HL-60/S4 (cell line): ENCODE measurements around the gene FOXL3.

Experiments
- in situ Hi-C: fragments of 300-500 bp; cut with MboI; formaldehyde crosslinking; loops from 2 replicates; pipeline ENCODE4 v1.14.3; 2022; ENCODE audit warnings: low sequenced_read_pairs

Gene FOXL3

DNA sequence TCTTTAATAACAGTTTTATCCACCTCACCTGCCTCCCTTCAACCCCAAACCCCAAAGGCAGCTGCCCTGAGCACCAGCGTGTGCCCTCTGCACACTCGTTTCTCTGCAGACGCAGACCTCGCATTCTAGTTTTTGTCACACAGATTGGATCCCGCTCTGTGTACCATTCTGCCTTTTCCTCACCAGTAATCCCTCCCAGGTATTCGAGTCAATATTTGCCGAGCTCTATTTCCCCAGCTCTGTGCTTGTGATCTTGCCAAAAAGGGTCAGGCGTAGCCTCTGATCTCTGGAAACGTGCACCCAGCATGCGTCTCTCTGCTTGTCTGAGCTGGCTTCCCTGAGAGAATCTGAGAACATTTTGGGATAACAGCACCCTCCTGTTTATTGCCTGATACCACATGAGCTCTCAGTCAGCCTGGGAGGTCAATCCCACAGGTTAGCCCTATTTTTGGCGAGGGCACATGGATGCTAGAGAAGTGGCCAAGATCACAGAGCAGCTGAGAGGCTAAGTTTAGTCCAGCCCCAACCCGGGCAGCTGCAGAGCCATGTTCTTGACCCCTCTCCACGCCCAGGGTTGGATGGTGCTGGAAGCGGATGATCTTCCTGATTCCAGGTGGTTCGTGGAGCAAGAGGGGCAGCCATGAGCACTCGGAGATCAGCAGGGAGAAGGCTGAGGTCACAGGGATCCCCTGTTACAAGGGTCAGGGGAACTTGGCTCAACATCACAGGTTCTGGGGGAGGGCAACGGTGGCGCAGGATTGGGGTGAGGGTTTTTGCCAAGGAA lies 29.1 kb downstream of the FOXL3 start:
- in situ Hi-C loops = loop anchor here (10.0 kb wide), 1 partner anchor 456 kb away; no protein-coding TSS in a partner anchor

DNA sequence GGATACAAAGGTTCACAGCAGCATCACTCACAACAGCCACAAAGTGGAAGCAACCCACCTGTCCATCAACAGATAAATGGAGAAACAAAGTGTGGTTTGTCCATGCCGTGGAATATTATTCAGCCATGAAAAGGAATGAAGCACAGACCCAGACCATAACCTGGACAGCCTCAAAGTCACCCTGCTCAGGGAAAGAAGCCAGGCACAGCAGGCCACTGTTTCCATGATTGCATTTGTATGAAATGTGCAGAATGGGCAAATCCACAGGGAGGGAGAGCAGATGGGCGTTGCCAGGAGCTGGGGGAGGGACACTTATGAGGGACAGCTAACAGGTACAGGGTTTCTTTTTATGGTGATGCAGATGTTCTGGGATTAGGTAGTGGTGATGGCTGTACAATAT lies 30.3 kb downstream of the FOXL3 start:
- in situ Hi-C loops = no loop called here

DNA sequence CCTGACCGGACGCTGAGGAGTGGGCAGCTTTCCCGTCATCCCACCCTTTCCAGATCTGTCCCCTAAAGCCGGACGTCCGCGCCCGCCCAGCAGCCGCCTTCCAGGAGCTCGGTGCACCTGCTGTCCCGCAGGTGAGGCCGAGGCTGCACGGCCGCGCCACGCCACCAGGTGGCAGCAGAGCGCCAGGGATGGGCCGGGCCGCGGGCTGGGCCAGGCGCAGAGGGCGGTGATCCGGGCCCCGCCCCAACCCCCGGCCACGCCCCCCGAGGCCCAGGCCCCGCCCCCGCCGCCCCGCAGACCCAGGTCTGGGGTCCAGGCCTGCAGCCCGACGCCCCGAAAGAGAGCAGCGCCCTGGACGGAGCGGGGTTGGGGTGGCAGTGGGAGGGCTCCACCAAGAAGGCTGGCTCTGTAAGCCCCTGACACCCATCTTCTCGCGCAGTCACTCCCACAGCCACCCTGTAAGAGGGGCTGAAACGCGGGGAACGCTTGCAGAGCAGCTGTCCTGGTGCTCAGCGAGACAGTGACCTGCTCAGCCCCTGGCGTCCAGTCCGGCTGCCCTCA lies 32.2 kb downstream of the FOXL3 start:
- in situ Hi-C loops = no loop called here

DNA sequence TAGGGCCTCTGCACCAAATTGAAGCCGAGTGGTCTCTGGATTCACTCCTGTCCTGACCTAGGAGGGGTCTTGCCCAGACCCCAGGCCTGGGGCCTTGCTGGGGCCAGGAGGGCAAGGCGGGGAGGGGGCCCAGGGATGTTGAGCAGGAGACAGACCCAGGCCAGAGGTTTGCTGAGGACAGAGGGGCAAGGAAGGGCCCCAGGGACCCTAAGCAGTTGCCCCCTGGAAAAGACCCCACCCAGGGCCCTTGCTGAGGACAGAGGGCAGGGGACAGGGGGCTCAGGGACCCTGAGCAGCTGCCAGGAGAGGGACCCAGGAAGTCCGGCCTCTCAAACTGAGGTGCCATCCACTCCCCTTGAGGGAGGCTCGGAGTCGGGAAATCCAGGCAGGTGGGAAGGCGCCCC lies 32.7 kb downstream of the FOXL3 start:
- in situ Hi-C loops = no loop called here

DNA sequence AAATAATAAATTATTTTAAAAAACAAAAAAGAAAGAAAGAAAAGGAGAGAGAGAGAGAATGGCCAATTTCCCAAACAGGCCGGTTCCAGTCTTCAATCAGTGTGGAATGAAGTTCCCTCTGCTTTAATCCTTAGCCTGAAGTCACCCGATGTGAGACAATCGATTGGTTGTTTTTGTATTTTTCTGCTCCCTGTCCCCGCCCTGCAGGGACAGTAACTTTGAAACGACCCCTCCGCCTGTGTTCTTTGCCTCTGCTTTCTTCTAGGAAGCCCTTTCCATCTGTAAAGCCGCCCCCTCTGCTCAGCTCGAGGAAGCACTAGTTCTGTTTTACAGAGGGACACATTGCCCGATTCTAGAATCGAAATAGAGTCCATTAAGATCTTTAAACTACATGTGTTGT lies 33.4 kb downstream of the FOXL3 start:
- in situ Hi-C loops = no loop called here

DNA sequence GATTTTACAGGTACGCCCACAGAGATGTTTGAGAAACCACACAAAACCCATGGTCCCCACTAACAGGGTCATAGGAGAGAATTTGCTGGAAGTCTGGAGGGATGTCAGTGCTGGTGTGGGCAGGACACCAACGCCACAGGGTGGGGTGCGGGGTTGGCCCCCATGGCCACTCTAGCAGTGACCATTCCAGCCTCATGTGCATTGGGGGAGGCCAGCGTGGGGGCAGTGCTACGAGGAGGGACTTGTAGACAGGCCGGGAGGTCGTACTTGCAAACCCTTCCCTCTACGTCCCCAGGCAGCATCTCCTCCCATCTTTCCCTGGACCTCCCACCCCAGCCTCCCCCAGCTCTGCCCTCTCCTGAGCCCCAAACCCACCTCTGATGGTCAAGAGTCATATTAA lies 34.0 kb downstream of the FOXL3 start:
- in situ Hi-C loops = no loop called here

DNA sequence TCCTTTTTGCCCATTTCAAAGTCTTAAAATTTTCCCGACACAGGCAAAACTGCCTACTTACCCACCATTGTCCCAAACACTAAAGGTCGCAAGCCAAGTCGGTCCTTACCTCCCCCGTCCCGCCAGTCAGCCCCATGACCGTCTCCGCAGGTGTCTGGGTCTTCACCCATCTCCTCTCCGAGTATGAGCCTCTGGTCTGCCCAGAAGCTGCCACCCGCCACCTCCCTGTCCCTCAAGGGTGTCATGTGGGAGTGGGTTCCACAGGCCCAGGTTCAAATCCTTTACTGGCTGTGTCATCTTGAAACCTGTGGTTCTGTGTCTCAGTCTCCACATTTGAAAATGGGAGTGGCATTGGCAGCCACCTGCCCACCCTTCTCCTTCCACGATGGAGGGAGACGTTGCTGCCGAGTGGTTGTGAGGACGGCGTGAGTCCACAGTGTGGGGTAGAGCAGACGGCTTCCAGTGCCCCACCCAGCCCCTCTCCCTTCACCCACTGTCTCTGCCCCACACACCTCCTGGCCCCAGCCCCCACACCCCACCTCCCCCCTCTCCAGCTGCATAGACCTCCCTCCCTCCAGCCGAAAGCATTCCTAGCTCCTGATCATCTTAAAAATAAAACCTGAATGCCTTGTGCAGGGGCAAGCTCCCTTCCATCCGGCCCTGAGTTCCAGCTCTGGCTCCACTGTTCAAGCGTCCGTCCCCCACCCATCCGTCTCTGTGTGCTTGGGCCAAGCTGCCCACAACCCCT lies 35.3 kb downstream of the FOXL3 start:
- in situ Hi-C loops = no loop called here

DNA sequence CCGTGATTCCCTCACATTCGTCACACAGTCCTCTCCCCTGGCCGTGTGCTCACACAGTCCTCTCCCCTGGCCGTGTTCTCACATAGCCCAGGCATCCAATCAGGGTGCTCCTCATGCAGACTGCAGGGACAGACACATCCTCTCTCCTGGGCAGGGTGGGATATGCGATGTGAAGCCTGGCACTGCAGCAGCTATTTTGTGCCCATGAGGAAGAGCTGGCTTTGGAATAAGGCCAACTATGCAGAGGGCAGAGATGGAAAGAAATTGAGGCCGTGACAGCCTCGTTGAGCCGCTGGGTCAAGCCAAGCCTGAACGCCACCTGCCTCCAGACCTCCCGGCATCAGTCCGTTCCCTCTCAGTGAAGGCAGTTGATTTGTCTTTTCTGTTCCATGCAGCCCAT lies 35.8 kb downstream of the FOXL3 start:
- in situ Hi-C loops = no loop called here

DNA sequence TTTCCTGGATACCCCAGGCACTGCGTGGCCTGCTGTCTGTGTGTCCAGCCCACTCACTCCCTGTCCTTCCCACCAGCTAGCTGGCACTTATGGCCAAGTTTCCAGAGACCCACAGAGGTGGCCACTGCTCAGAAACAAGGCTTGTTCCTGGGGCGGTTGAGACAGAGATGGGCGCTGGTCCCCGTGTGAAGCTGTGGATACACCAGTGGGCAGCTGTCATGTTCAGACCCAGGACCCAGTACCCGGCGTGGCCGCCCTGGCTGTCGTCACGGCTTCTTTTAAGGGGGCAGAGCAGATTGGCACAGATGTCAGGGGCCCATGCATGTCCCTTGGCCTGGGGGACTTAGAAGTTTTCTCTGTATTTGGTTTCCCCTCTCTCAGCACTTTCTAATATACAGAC lies 36.3 kb downstream of the FOXL3 start:
- in situ Hi-C loops = no loop called here

DNA sequence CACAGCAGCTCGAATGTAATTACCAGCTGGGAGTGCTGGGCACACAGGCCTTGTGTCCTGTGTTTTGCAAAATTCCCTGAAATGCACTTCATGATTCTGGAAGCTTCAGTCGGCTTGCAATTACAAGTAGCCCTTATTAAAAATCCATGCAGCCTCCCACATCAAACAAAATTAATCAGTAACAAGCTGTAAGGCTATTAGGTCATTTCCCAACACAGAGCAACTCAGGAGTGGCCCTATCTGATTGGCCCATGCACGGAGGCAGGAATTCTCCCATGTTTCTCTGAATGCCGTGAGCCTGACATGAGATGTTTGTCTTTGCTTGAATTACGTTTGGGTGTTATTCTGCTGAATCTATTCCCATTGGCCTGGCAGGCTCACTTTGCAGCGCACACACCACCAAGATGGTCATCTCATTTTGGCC lies 36.9 kb downstream of the FOXL3 start:
- in situ Hi-C loops = no loop called here

DNA sequence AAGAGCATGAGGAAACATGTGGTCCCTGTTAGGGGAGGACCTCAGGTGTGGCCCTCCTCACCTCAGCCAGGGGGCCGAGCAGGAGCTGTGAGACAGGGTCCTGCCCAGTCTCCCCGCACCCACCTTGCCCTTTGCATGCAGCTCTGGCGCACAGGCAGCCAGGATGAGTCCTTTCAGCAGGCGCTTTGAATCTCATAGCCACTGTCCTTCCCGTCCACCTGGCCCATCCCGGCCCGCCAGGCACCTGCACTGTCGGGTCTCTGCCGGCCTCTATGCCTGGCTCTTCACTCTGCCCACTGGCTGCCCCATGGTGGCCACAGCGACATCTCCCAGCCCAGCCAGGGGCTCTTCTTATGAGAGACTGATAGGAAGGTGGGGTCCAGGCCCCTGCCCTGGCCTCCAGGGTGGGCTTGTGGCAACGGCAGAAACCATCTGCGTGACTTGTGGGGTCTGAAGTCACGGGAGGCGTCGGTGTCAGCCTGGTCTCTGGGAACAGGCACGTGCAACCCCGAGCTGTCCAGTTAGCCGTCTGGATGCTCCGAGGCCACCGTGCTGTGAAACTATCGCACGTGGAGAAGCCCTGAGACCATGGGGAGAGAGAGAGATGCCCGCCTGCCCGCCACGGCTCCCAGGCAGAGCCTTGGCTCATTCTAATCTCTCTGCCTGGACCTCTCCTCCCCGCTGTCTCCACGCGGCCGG lies 37.4 kb downstream of the FOXL3 start:
- in situ Hi-C loops = no loop called here

DNA sequence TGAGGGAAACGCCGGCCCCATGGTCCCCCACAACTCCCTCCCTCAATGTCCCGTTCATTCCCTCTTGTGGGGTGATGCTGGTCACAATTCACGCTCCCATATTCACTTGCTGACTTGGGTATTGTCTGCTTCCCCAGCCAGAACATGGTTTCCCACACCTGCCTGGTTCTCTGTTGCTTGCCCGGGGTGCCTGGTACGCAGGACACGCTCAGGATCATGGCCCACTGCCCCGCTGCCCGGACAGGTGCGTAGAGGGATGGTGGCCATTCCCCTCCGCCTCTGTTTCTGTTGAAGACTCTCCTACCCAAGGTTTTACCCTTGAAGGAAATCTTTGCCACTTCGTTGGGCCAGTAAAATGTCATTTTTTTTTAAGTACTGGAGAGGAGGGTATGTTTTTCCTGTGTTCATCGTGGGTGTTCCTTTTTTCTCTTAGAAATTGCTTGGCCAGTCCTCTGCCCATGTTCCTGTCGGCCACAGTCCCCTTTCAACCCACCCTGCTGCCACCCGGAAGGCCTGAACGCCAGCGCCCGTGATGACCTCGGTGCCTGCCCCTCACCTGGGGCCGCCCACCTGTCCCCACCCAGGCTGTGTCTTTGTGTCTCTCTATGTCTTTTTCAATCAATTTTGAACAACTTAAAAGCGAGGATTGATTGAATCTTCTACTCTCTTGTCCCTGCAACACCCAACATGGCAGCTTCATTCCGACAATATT lies 38.2 kb downstream of the FOXL3 start:
- in situ Hi-C loops = no loop called here

DNA sequence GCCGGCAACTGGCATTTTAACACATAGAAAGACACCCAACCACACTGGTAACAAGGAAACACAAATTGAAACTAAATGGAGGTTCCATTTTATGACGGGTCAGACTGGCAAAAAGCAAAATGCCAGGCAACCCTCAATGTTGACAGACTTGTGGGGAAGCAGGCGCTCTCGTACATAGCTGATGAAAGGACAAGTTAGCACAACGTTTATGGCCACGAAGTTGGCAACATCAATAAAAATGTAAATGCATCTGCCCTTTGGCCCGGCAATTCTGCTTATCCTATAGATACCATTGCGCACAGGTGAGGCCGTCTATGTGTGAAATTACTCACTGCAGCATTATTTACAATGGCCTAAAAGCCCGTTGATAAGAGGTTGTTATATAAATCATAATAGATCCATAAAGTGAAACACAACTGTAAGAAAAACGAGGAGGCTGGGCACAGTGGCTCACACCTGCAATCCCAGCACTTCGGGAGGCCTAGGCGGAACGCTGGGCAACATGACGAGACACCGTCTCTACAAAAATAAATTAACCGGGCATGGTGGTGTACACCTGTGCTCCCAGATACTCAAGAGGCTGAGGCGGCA lies 39.8 kb downstream of the FOXL3 start:
- in situ Hi-C loops = no loop called here

DNA sequence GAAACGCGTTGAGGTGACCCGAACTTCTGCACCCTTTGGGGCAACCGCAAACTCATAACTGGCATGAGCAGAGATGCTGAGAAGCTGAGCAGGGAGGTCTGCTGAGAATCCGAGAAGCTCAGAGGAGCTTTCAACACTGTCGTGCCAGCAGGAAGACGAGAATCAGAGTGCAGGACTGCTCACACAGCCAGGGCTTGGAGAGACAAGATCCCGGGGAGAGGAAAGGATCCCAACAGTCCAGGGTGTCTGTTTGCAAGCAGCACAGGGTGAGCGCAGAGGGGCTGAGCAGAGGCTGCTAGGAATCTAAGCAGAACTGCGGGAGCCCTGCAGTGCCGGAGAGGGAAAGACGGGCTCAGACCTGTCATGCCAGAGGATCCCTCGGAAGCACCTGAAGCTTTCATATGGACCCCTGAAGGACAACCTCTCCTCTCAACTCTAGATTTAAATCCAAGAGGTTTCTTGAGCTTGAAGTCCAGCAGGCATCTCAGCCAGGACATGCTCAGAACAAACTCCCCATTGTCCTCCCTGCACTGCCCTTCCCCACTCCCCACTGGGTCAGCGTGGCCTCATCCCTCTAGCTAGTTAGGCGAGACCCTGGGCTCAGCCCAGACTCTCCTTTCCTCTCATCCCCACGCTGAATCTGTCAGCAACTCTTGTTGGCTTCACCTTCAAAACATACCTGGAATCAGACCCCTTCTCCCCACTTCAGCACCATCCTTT lies 40.7 kb downstream of the FOXL3 start:
- in situ Hi-C loops = no loop called here

DNA sequence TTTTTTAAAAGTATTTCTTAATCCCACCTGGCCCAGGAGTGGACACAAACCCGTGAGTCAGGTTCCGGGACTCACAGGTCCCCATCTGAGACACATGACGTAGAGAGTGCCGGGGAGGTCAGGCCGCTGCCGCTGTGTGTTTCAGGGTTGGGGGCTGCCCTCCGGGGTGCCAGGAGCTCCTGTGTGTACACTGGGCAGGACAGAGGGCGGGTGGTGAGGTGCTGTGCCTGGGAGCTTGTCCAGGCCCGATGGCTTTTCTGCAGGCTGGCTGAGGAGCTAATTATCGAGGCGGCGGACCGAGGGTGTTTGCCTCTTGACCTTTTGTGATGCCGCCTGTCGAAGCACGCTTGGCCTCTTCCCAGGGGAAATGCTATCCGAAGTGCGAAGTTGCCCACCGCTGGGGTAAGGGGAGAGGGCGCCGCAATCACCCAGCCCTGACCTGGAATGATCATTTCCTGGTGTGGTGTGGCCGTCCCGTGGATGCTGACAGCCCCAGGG lies 42.1 kb downstream of the FOXL3 start:
- in situ Hi-C loops = no loop called here

DNA sequence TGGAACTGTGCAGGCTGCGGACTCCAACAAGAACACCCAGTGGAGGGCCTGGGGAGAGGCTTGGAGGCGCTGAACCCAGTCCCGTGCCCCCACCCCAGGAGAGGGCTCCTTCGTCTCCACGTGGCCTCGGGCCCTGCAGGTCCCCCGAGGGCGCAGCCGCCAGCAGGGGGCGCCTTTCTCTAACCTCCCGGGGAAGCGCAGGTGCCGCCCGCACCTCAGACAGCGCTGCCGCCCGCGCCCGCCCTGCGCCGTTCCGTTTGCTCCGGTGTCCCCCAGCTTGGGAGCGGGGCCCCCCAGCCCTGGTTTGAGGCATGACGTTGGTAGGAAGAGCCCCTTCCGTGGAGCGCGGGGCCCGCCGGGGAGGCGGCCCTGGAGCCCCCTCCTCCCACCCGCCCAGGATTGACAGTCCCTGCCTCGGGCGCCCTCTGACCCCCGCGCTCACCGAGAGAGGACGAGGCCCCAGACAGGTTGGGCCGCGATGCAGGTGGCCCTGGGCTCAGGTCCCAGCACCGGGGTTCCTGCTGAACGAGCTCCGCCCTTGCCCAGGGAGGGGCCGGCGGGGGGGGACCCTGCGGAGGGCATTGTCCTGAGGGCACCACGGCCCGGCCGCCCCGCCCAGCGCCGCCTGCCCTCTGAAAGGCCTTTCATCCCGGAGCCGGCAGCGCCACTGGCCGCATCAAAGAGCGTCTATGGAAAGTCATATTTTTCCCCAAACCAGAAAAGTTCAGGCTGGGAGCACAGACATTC lies 42.8 kb downstream of the FOXL3 start:
- in situ Hi-C loops = no loop called here

DNA sequence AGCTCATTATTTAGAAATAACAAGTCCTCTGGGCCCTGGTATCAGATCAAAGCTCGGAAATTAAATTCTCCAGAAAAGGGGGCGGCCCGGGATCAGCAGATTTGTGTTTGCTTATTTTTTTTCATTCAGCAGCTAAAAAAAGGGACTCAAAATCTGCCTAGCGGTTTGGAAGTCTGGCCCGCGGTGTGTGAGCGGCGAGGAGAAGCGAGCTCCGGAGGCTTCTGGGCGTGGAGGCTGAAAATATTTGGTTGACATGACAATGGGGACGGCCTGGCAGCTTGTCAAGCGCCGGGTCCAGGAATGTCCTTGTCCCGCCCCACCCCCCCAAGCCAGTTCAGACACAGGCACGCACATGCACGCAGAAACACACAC lies 43.4 kb downstream of the FOXL3 start:
- in situ Hi-C loops = no loop called here

DNA sequence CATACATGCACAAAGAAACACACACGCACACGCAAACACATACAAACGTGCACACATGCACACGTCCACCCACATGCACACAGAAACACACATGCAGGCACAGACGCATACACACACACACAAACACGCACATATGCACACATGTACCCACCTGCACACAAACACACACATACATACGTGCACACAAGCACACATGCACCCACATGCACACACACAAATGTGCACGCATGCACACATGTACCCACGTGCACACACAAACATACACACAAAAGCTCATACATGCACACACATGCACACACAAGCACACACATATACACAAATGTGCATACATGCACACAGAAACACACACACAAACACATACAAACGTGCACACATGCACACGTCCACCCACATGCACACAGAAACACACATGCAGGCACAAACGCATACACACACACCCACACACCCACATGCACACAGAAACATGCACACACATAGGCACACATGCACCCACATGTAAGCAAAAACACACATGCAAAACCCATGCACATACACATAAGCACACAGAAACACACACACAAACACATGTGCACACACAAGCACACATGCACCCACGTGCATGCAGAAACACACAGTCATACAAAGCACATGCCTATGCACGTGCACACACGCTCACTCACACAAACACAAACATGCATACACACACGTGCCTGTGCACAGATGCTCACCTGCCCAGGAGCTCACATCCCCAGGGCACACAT lies 44.8 kb downstream of the FOXL3 start:
- in situ Hi-C loops = no loop called here
